GDM1 (cell line): ENCODE measurements around the gene ZNF358.
"Not testable (repeated sequence)": the region's sequence is repeated elsewhere in the genome, so short reads cannot be mapped to it uniquely, and the experiment has no call there.

Experiments used
- DNase-seq: peaks from one replicate; lab custom pipeline; 2025; lab: John Stamatoyannopoulos, UW

ZNF358 gene

GRCh38 chr19:7535998-7536695 is 20.2 kb downstream of the ZNF358 start:
- DNase-seq = no peak

- not testable (repeated sequence) for DNase-seq
These were observed 23.1 kb downstream of the ZNF358 start for GRCh38 chr19:7538990-7539389.

GRCh38 chr19:7539827-7540425 is 24.0 kb downstream of the ZNF358 start:
- no peak for DNase-seq

GRCh38 chr19:7540761-7541474 is 25.0 kb downstream of the ZNF358 start:
- no peak for DNase-seq

- no peak for DNase-seq
These were observed 25.5 kb downstream of the ZNF358 start for GRCh38 chr19:7541475-7541824.

GRCh38 chr19:7541828-7542443 is 26.0 kb downstream of the ZNF358 start:
- no peak for DNase-seq

DNA sequence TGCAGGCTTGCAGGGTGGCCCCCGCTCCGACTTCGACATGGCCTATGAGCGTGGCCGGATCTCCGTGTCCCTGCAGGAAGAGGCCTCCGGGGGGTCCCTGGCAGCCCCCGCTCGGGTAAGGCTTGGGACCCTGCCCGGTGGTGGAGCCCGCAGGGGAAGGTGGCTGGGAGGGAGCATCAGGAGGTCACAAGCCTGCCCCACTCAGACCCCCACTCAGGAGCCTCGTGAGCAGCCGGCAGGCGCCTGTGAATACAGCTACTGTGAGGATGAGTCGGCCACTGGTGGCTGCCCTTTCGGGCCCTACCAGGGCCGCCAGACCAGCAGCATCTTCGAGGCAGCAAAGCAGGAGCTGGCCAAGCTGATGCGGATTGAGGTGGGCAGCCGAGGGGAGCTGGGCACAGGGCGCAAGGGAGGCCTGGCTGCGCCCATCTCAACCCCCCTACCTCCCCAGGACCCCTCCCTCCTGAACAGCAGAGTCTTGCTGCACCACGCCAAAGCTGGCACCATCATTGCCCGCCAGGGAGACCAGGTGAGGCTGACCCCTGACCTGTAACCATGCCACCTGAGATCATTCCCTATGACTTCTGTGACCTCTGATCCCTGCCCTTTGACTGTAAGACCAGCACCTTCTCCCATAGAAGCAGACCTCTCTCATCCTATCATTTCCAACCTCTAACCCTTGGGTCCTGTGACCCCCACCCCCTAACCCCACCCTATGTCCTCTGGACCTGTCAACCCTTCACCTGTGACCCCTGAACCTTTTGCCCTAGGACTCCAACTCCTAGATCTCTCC is 26.8 kb downstream of the ZNF358 start:
- DNase-seq = no peak

DNA sequence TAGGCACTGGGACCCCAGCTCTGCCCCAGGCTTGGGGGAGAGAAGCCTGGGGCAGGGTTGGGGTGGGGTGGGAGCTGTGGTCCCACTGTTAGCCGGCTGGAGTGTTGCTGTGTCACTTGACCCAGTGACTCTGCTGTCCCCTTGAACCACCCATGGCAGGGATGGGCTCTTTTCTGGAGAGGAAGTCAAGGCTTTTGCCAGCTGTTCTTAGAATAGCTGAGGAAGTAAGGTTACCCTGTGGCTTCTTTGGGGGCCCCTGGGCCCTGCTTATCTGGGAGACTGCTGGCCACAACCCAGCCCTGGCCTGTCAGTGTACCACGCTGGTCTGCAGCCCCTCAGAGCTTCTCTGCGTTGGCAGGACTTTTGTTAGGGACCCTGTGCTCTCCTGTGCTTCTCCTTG is 28.7 kb downstream of the ZNF358 start:
- DNase-seq = peak; percentile 51

GRCh38 chr19:7545300-7545699 is 29.4 kb downstream of the ZNF358 start:
- no peak for DNase-seq

GRCh38 chr19:7545904-7546303 is 30.0 kb downstream of the ZNF358 start:
- DNase-seq = no peak

DNA sequence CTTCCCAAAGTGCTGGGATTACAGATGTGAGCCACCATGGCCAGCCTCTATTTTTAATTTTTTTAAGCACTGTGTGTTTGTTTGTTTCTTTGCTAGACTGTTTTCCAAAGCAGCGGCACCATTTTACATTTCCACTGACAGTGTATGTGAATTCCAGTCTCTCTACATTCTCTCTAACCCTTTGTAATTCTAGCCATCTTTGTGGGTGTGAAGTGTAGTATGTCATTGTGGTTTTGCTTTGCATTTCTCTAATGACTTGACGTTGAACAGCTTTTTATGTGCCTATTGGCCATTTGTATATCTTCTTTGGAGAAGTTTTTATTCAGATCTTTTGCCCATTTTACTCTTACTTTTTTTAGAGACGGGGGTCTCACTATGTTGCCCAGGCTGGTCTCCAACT is 31.3 kb downstream of the ZNF358 start:
- no peak for DNase-seq

DNA sequence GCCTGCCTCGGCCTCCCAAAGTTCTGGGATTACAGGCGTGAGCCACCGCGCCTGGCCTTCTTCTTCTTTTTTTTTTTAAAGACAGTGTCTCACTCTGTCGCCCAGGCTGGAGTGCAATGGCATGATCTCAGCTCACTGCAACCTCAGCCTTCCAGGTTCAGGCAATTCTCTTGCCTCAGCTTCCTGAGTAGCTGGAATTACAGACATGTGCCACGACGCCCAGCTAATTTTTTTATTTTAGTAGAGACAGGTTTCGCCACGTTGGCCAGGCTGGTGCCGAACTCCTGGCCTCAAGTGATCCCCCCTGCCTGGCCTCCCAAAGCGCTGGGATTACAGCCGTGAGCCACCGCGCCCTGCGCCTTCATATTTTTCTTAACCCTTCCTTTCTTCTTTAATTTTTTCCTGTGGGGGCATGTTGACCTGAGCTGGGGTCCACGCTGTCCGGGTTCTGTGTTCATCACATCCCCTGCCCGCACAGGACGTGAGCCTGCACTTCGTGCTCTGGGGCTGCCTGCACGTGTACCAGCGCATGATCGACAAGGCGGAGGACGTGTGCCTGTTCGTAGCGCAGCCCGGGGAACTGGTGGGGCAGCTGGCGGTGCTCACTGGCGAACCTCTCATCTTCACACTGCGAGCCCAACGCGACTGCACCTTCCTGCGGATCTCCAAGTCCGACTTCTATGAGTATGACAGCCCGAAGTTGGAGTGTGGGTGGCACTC is 33.7 kb downstream of the ZNF358 start:
- no peak for DNase-seq

GRCh38 chr19:7550169-7550770 is 34.4 kb downstream of the ZNF358 start:
- no peak for DNase-seq

DNA sequence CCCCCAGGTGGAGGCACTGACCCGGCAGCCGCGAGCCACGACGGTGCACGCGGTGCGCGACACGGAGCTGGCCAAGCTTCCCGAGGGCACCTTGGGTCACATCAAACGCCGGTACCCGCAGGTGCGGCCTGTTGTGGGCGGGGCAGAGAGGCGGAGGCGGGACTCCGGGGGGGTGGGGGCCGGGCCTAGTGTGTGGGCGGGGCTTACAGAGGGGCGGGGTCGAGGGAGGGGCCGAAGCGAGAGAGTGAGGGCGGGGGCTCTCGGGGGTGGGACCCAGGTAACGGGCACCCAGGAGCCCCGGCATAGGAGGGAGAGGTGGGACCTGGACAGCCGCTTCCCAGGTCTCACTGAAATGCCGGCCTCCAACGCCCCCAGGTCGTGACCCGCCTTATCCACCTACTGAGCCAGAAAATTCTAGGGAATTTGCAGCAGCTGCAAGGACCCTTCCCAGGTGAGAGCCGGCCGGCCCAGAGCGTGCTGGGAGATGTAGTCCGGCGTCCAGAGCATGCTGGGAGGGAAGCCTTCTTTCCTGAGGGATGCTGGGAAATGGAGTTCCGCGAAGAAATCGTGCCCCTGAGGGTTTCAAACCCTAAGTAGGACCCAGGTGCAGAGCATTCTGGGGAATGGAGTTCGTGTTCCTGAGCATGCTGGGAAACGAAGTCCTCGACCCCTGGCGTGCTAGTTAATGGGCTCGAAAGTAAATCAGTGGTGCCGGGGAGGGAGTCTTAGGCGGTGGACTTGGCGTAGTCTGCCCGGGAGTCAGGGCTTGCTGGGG is 35.3 kb downstream of the ZNF358 start:
- no peak for DNase-seq

GRCh38 chr19:7552781-7553180 is 36.9 kb downstream of the ZNF358 start:
- no peak for DNase-seq

DNA sequence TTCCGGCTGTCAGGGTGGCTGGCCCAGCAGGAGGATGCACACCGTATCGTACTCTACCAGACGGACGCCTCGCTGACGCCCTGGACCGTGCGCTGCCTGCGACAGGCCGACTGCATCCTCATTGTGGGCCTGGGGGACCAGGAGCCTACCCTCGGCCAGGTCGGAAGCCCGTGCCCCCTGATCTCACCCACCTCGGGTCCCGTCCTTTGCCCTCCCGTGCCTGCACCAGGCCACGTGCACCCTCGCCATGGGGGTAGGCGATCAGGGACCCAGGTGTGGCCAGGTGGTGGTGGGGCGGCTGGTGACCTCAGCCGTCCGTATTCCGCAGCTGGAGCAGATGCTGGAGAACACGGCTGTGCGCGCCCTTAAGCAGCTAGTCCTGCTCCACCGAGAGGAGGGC is 38.7 kb downstream of the ZNF358 start:
- DNase-seq = no peak

- DNase-seq = no peak
These were observed 39.3 kb downstream of the ZNF358 start for GRCh38 chr19:7554990-7555864.

DNA sequence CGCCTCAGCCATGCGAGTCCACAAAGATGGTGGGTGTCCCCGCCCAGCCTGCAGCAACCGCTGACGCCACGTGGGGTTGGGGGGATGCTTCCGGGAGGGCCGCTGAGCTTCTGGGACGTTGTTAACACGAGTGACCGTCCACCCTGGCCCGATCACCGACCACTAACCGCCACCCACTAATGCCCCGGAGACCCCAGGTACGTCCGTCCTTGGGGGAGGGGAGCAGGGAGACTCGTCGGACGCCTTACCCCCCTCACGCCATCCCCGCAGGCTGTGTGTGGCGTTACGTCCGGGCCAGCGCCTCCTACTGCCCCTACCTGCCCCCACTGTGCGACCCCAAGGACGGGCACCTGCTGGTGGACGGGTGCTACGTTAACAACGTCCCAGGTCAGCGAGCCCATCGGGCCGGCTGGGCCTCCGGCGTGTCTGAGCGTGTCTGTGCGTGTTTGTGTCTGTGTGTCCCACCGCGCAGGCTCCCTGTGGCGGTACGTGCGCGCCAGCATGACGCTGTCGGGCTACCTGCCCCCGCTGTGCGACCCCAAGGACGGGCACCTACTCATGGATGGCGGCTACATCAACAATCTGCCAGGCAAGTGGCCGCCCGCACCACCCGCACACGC is 40.9 kb downstream of the ZNF358 start:
- DNase-seq = no peak

DNA sequence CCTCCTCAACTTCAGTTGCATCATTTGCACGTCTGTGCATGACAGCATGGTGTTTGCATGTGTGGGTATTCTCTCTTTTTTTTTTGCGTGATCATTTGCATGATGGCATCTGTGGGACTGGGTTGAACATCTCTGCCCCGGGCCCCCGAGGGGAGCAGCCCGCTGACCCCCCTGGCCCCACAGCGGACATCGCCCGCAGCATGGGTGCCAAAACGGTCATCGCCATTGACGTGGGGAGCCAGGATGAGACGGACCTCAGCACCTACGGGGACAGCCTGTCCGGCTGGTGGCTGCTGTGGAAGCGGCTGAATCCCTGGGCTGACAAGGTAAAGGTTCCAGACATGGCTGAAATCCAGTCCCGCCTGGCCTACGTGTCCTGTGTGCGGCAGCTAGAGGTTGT is 42.8 kb downstream of the ZNF358 start:
- DNase-seq = no peak
